ENCODE measurements around the gene ABCA13.

DNA sequence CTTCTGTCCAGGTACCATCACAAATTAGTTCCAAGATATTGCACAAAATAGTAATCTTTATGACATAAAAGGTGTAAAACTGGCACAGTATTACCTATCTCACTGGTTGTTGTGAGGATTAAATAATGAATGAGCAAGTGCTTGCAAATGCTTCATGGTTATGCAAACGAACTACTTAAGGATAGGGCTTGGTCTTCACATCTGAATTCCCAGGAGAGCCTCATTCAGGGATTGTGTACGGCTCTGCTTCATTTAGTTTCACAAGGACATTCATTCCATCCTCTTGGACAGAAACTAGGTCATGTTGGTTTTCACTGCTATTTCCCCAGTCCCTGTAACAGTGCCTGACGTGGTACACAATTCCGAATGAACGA, 12.1 kb downstream of the ABCA13 start:
- TF ChIP-seq EZH2phosphoT487 (IDR thresholded peaks at IDR 0.05), result no peak
- TF ChIP-seq, protein P1, sequence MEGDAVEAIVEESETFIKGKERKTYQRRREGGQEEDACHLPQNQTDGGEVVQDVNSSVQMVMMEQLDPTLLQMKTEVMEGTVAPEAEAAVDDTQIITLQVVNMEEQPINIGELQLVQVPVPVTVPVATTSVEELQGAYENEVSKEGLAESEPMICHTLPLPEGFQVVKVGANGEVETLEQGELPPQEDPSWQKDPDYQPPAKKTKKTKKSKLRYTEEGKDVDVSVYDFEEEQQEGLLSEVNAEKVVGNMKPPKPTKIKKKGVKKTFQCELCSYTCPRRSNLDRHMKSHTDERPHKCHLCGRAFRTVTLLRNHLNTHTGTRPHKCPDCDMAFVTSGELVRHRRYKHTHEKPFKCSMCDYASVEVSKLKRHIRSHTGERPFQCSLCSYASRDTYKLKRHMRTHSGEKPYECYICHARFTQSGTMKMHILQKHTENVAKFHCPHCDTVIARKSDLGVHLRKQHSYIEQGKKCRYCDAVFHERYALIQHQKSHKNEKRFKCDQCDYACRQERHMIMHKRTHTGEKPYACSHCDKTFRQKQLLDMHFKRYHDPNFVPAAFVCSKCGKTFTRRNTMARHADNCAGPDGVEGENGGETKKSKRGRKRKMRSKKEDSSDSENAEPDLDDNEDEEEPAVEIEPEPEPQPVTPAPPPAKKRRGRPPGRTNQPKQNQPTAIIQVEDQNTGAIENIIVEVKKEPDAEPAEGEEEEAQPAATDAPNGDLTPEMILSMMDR (IDR thresholded peaks at IDR 0.05), result no peak

All from neural progenitor cell (in vitro differentiated cells).